Neural cell (in vitro differentiated cells): ENCODE data around the gene SLC37A1.

ENCODE experiments used
- CTCF ChIP-seq: fragments of 450-650 bp; IDR thresholded peaks from 2 replicates; pipeline ENCODE4 v1.5.1; 2014; ENCODE audit warnings: antibody characterized with exemption, mild to moderate bottlenecking, moderate library complexity; ENCODE audit not compliant: poor library complexity, severe bottlenecking
- EP300 ChIP-seq: fragments of 450-650 bp; conservative IDR thresholded peaks from 2 replicates; pipeline ENCODE4 v1.6.1; 2014; ENCODE audit warnings: antibody characterized with exemption, mild to moderate bottlenecking, moderate library complexity; ENCODE audit not compliant: poor library complexity, severe bottlenecking
- EZH2 ChIP-seq: fragments of 200-600, 300-800 bp; shearing (Covaris generic), sonication (generic); IDR thresholded peaks from 2 replicates; pipeline ENCODE4 v1.6.1; 2014; ENCODE audit warnings: antibody characterized with exemption, low read length, borderline replicate concordance, mild to moderate bottlenecking; ENCODE audit not compliant: insufficient read depth, poor library complexity, severe bottlenecking
- POLR2AphosphoS5 ChIP-seq: IDR thresholded peaks from 2 replicates; pipeline ENCODE4 v1.6.1; 2012
- RAD21 ChIP-seq: fragments of 450-650 bp; conservative IDR thresholded peaks from 2 replicates; pipeline ENCODE4 v1.6.1; 2014; ENCODE audit warnings: antibody characterized with exemption, mild to moderate bottlenecking, moderate library complexity
- SMC3 ChIP-seq: fragments of 450-650 bp; conservative IDR thresholded peaks from 2 replicates; pipeline ENCODE4 v1.6.1; 2014; ENCODE audit warnings: antibody characterized with exemption, mild to moderate bottlenecking, moderate library complexity; ENCODE audit not compliant: poor library complexity
- TAF1 ChIP-seq: IDR thresholded peaks from 2 replicates; pipeline ENCODE4 v1.6.1; 2012; ENCODE audit warnings: low read depth
- TF ChIP-seq, protein P1 (sequence below): IDR thresholded peaks from 2 replicates; pipeline ENCODE4 v1.6.1; 2012; ENCODE audit warnings: borderline replicate concordance

- TF ChIP-seq CTCF (no peak), POLR2AphosphoS5 (no peak), RAD21 (no peak), SMC3 (no peak), EZH2 (no peak), TAF1 (no peak), EP300 (no peak)
- TF ChIP-seq, protein P1, sequence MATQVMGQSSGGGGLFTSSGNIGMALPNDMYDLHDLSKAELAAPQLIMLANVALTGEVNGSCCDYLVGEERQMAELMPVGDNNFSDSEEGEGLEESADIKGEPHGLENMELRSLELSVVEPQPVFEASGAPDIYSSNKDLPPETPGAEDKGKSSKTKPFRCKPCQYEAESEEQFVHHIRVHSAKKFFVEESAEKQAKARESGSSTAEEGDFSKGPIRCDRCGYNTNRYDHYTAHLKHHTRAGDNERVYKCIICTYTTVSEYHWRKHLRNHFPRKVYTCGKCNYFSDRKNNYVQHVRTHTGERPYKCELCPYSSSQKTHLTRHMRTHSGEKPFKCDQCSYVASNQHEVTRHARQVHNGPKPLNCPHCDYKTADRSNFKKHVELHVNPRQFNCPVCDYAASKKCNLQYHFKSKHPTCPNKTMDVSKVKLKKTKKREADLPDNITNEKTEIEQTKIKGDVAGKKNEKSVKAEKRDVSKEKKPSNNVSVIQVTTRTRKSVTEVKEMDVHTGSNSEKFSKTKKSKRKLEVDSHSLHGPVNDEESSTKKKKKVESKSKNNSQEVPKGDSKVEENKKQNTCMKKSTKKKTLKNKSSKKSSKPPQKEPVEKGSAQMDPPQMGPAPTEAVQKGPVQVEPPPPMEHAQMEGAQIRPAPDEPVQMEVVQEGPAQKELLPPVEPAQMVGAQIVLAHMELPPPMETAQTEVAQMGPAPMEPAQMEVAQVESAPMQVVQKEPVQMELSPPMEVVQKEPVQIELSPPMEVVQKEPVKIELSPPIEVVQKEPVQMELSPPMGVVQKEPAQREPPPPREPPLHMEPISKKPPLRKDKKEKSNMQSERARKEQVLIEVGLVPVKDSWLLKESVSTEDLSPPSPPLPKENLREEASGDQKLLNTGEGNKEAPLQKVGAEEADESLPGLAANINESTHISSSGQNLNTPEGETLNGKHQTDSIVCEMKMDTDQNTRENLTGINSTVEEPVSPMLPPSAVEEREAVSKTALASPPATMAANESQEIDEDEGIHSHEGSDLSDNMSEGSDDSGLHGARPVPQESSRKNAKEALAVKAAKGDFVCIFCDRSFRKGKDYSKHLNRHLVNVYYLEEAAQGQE = no peak
Observed at GRCh38 chr21:42534421-42535378, 21.0 kb downstream of the SLC37A1 start.
